Endothelial cell of hepatic sinusoid (primary cell): ENCODE measurements around the gene ETFDH.

ENCODE experiments used
- in situ Hi-C: cut with HindIII; loops from 2 replicates; pipeline ENCODE4 v1.10.0; 2017; ENCODE audit warnings: low sequenced_read_pairs

The ETFDH gene

GRCh38 chr4:158676076-158676475, 4.0 kb downstream of the ETFDH start:
- in situ Hi-C loops: no loop called here

GRCh38 chr4:158678767-158679166, 6.7 kb downstream of the ETFDH start:
- in situ Hi-C loops: no loop called here

- in situ Hi-C loops: no loop called here
These were observed 9.5 kb downstream of the ETFDH start for GRCh38 chr4:158681629-158682028.

GRCh38 chr4:158682066-158682465, 10.0 kb downstream of the ETFDH start:
- in situ Hi-C loops: no loop called here

- in situ Hi-C loops: no loop called here
These were observed 16.7 kb downstream of the ETFDH start for GRCh38 chr4:158688813-158689212.

- in situ Hi-C loops: loop anchor here (25.0 kb wide), 1 partner anchor 483 kb away; no protein-coding TSS in a partner anchor
These were observed 32.2 kb downstream of the ETFDH start for GRCh38 chr4:158704274-158704673.

GRCh38 chr4:158710814-158711213, 38.7 kb downstream of the ETFDH start:
- in situ Hi-C loops: loop anchor here (25.0 kb wide), 1 partner anchor 476 kb away; no protein-coding TSS in a partner anchor

GRCh38 chr4:158712622-158713021, 40.5 kb downstream of the ETFDH start:
- in situ Hi-C loops: loop anchor here (25.0 kb wide), 1 partner anchor 475 kb away; no protein-coding TSS in a partner anchor

- in situ Hi-C loops: loop anchor here (25.0 kb wide), 1 partner anchor 472 kb away; no protein-coding TSS in a partner anchor
These were observed 42.8 kb downstream of the ETFDH start for GRCh38 chr4:158714937-158715336.

- in situ Hi-C loops: loop anchor here (25.0 kb wide), 1 partner anchor 471 kb away; no protein-coding TSS in a partner anchor
These were observed 43.7 kb downstream of the ETFDH start for GRCh38 chr4:158715802-158716201.

- in situ Hi-C loops: loop anchor here (5.0 to 25.0 kb wide), 2 partner anchors 96 to 466 kb away; no protein-coding TSS in a partner anchor
These were observed 49.6 kb downstream of the ETFDH start for GRCh38 chr4:158721680-158722079.

GRCh38 chr4:158722291-158722916, 50.3 kb downstream of the ETFDH start:
- in situ Hi-C loops: loop anchor here (5.0 to 25.0 kb wide), 2 partner anchors 95 to 465 kb away; no protein-coding TSS in a partner anchor

GRCh38 chr4:158722917-158723793, 51.1 kb downstream of the ETFDH start, which contains the start of gene PPID:
Gene PPID, minus strand, starts transcription at chr4:158723396. Its CDS starts 108 bp downstream, at chr4:158723288.
- in situ Hi-C loops: loop anchor here (5.0 to 25.0 kb wide), 2 partner anchors 94 to 464 kb away; no protein-coding TSS in a partner anchor

- in situ Hi-C loops: loop anchor here (5.0 to 25.0 kb wide), 2 partner anchors 93 to 463 kb away; no protein-coding TSS in a partner anchor
These were observed 52.5 kb downstream of the ETFDH start for GRCh38 chr4:158724637-158725036.

GRCh38 chr4:158726633-158727032, 54.5 kb downstream of the ETFDH start:
- in situ Hi-C loops: no loop called here

- in situ Hi-C loops: no loop called here
These were observed 56.1 kb downstream of the ETFDH start for GRCh38 chr4:158728236-158728635.

- in situ Hi-C loops: no loop called here
These were observed 57.8 kb downstream of the ETFDH start for GRCh38 chr4:158729716-158730559.

GRCh38 chr4:158738866-158739265, 66.8 kb downstream of the ETFDH start:
- in situ Hi-C loops: no loop called here

GRCh38 chr4:158739600-158739999, 67.5 kb downstream of the ETFDH start:
- in situ Hi-C loops: no loop called here

GRCh38 chr4:158741326-158742021, 69.4 kb downstream of the ETFDH start:
- in situ Hi-C loops: no loop called here
